COR-L47 (cell line): ENCODE data around the gene ZNF398.

Experiments used
- DNase-seq: peaks from one replicate; lab custom pipeline; 2025; lab: John Stamatoyannopoulos, UW

Gene ZNF398

DNA sequence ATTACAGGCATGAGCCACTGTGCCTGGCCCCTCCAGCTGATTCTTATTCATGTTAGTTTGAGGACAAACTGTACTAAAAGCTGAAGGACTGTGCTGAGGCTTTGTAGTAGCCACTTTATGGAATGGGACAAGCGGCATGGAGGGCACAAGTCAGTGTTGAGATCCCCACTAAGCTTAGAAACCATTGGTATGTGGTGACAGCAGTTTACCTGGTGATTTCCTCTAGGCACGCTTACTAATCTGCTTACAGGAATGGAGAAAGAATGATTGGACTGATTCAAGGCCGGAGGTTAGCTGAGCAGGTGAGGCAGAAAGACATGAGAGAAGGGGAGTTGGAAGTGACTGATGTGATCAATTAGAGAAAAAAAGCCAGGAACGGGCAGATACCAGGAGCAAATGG is 3.7 kb downstream of the ZNF398 start:
- no peak for DNase-seq

DNA sequence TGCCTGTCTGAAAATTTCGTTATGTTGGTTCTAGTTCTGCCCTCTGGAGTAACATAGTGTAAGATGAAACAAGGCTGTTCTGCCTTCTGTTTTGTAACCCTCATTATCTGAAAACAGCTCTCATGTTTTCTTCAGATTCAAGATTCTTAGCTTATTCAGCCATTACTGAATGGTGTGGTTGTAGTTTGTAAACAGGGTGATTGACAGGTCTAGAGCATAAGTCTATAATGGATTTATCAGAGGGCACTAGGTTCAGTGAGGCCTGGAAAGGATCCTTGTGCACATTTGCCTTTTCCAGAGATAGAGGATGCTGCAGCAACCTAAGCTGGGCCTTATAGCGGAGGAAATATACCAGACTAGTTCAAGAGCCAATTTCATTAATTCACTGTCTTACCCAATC is 6.1 kb downstream of the ZNF398 start:
- DNase-seq, result no peak

DNA sequence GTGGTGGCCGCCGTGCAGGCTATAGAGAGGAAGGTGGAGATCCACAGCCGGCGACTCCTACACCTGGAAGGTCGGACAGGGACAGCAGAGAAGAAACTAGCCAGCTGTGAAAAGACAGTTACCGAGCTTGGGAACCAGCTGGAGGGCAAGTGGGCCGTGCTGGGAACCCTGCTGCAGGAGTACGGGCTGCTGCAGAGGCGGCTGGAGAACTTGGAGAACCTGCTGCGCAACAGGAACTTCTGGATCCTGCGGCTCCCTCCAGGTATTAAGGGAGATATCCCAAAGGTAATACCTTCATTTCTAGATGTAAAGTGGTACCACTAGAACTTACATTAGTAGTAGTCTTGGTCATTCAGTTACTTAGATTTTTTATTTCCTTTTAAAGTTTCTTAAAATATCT is 6.8 kb downstream of the ZNF398 start:
- DNase-seq, result no peak

DNA sequence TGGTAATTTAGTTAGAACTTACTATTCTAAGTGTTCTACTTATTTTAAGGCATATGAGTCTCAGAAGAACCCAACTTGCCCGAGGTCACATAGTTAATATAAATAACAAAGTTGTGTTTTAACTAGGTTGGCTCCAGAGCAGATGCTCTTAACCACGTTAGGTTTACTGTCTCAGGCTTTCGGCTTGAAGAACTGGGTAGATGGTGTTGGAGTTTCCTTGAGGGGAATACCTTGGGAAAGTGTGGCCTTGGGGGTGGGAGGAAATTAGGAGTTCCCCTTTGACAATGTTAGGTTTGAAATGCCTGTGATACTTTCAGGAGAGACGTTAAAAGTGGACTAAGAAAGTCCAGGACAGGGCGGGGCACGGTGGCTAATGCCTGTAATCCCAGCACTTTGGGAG is 9.6 kb downstream of the ZNF398 start:
- DNase-seq, result no peak

- no peak for DNase-seq
These were observed 14.1 kb downstream of the ZNF398 start for GRCh38 chr7:149161241-149161848.

DNA sequence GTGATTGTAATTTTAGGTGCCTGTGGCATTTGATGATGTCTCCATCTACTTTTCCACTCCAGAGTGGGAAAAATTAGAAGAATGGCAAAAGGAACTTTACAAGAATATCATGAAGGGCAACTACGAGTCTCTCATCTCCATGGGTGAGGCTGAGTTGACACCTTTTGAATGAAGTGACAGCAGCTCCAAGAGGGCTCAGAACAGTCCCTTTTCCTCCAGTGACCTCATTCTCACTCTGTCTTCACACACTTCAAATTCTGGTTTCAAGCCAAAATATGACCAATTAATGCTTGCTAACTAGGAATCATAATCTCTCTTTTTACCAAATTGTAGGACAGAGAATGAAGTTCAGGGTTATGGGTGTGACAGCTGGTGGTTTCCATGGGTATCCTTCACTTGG is 18.9 kb downstream of the ZNF398 start:
- no peak for DNase-seq

DNA sequence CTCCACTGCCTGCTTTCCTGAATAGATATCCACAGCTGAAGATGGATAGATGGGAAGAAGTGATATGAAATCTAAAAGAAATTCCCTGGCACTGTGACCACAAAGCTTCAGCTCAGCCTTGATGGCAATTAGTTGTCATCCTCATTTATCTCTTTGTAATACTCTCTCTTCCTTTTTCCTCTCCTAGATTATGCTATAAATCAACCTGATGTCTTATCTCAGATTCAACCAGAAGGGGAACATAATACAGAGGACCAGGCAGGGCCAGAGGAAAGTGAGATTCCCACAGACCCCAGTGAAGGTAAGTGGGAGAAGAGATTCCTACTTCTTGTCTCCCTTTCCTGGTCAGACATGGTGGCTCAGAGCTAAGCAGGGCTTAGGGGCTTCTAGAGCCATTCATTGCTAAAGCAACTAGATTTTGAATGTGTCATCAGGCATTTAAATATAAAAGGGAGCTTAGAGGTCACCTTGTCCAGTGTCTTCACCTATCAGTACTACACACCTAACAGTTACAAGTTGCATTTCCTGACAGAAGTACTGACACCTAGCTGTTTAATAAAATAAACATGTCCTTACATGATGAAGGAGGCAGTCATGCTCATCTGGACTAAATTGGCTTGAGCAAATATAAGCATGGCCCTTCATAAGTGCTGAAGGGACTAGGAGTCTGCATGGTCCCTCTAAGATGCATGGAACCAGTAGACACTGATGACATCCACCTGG is 19.5 kb downstream of the ZNF398 start:
- DNase-seq, result no peak

DNA sequence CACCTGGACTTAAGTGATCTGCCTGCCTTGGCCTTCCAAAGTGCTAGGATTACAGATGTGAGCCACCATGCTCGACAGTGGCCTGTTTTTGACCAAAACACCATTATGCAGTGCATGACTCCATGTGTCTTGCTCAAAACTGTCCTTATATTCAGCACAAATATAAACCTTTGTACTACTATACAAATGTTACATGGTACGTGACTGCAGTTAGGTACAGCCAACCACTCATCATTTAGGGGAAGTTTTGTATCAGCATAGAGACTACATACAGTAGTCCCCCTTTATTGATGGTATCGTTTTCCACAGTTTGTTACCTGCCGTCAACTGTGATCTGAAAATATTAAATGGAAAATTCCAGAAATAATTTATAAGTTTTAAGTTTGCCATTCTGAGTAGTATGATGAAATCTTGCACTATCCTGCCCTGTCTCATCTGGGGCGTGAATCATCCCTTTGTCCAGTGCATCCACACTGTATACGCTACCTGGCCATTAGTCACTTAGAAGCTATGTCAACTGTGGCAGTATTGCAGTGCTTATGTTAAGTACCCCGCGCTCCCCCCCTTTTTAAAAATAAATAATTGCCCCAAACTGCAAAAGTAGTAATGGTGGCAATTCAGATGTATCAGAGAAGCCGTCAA is 24.8 kb downstream of the ZNF398 start:
- DNase-seq, result no peak

DNA sequence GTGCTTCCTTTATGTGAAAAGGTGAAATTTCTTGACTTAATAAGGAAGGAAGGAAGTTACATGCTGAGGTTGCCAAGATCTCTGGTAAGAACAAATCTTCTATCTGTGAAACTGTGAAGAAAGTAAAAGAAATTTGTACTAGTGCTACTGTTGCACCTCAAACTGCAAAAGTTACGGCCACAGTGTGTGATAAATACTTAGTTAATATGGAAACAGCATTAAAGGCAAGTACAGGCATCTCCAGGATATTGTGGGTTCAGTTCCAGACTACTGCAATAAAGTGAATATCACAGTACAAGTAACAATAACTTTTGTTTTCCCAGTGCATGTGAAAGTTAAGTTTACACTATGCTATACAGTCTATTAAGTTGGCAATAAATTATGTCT is 25.3 kb downstream of the ZNF398 start:
- DNase-seq, result no peak

DNA sequence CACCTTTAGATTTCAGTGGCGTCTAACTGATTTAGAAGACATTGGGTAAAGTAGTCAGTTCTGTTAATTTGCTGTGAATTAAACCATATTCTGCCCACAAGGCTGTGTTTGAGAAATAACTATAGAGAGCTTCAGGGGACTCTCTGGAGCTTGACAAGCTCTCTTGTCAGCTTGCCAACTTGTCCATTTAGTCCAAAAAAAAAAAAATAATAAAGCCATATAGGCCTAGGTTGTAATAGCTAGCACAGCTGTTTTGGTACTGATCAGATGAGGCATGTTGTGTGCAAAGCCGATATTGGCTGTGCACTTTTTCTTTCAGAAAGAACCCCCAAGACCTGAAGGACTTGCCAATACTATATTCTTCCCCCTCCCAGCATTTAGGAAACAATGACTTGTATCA is 27.9 kb downstream of the ZNF398 start:
- no peak for DNase-seq

DNA sequence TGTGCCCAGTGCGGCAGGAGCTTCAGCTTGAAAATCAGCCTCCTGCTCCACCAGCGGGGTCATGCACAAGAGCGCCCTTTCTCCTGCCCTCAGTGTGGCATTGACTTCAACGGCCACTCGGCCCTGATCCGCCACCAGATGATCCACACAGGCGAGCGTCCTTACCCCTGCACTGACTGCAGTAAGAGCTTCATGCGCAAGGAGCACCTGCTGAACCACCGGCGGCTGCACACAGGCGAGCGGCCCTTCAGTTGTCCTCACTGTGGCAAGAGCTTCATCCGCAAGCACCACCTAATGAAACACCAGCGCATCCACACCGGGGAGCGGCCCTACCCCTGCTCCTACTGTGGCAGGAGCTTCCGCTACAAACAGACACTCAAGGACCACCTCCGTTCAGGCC is 32.0 kb downstream of the ZNF398 start:
- DNase-seq, result no peak

DNA sequence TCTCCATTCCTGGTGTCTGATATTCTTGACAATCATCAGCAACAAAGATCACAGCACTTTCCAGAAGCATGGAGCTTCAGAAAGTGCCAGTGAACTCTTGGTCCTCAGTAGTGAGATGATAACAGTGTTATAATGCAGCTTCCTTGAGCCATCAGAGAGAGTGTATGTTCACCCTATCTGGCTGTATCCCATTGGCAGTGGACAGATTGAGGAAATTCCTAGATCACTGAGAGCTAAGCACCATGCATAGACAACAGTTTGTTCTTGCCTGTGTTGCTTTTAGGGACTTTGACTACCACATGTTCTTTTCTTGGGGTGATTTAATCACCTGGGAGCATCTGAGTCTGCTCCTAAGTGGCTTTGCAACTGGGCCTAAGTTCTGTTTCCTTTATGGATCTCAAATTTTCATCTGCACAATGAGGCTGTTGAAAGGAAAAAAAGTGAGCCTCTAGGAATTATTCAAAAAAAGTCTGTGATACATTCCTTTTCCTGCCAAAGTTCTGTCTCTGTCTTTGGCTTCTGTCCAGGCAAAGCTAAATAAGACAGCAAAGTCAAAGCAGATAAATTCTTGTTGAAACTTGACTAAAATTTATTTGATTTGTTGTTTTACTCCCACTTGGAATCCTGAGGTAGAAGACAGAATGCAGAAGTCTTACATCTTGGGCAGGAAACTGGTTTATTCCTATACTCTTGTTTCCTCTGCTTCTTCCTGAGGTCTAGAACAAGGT is 33.6 kb downstream of the ZNF398 start:
- no peak for DNase-seq

GRCh38 chr7:149181450-149181790 is 34.2 kb downstream of the ZNF398 start:
- no peak for DNase-seq

- no peak for DNase-seq
These were observed 37.0 kb downstream of the ZNF398 start for GRCh38 chr7:149184274-149184673.

DNA sequence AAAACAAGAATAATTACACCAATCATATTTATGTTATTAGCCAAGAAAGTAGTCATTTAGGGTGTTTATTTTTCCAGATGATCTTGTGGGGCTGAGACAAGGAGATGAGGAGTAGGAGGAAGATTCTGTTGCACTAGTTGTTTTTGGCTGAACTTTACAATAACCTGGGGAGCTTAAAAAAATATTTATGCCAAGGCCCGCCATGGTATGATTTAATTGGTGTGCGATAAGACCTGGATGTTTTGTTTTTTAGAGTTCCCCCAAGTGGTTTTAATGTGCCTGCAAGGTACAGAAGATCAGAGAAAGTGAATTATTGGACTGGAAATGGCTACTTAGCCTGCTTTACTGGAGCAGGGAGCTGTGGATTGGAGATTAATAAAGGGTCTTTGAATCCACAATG is 41.0 kb downstream of the ZNF398 start:
- DNase-seq, result no peak

DNA sequence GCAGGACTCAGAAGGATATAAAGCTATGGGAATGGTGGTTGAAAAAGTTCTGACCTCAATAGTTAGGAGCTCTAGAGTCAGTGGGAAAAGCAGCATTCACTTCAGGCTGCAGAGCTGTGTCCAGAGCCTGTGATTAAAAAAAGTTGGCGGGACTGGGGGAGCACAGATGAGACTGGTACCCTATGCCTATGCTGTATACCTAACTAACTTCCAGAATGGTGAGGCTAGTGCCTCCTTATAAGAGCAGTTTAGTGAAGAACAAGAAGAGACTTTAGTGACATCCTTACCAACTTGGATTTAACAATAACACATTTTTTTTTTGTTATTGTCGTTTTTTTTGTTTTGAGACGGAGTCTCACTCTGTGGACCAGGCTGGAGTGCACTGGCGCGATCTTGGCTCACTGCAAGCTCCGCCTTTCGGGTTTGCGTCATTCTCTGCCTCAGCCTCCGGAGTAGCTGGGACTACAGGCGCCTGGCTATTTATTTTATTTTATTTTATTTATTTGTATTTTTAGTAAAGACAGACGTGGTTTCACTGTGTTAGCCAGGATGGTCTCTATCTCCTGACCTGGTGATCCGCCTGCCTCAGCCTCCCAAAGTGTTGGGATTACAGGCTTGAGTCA is 41.5 kb downstream of the ZNF398 start:
- no peak for DNase-seq

- DNase-seq, result no peak
These were observed 44.6 kb downstream of the ZNF398 start for GRCh38 chr7:149191851-149192250.

DNA sequence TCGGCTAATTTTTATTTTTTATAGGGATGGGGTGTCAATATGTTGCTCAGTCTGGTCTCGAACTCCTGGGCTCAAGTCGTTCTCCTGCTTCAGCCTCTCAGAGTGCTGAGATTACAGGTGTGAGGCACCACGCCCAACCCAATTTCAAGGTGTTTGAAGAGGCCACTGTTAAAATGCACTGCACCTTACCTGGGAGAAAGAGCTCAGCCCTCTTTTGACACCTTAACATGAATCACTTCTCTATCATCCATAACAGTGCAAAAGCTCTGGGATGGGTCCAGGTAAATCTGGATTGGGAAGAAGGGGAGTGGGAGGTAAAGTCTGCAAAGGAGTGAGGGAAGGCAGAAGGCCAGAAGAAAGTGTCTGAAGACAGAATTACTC is 47.5 kb downstream of the ZNF398 start:
- no peak for DNase-seq

GRCh38 chr7:149195180-149196150 is 48.2 kb downstream of the ZNF398 start, which contains the start of gene ZNF282:
TSS of gene ZNF282 (plus strand) at chr7:149195546. CDS start at chr7:149195590, 44 bp downstream.
- DNase-seq, result peak; percentile 94

DNA sequence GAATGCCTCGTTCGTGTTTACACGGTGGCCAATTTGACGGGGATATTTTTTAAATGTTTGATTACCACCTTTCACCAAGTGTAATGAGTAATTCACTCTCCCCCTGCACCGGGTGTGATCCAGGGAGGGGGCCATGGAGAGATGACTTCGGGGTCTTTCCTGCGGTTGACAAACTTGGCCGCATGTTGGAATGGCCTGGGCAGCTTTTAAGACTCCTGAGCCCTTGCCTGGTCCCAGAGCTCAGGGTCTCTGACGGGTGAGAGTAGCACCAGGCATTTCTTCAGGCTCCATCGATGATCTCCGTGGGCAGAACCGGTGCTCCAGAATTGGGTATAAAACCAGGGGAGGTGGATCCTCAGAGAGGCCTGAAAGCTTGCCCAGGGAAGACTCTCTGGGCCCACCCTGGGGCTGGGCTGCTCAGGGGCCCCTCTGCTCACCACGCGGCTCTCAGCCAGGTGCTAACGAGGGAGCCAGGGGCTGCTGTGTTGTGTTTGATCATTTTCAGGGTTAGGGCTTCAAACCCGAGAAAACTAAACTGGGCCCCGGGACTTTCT is 49.0 kb downstream of the ZNF398 start:
- DNase-seq, result no peak

DNA sequence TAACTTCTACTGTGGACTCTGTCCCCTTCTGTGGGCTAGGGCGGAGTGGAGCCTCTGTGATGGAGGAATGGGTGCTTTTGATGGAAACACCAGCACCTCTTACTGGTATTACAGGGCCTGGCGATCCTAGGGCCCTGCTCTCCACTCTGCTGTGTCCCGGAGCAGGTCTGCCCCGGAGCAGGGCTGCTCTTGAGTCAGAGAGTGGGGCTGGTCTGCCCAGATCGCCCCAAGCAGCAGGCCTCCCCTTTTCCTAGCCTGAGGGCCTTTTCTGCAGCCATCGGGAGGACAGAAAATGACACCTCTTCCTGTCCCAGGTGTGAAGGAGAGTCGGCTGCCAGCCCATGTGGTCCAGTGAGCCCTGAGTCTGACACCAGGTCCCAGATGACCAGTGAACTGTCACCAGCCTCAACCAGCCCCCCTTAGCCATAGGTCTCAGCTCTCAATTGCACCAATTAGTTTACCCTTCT is 49.5 kb downstream of the ZNF398 start:
- no peak for DNase-seq
